ENCODE results near the gene HDGFL3. TPM values are rescaled to one million over a fixed set of nuclear protein-coding genes. Genes with fewer than 3 reads are reported as not detected.

HDGFL3 gene
- total and polyA plus RNA-seq, 8 donors = 29.0 to 112 (median 100) TPM

DNA sequence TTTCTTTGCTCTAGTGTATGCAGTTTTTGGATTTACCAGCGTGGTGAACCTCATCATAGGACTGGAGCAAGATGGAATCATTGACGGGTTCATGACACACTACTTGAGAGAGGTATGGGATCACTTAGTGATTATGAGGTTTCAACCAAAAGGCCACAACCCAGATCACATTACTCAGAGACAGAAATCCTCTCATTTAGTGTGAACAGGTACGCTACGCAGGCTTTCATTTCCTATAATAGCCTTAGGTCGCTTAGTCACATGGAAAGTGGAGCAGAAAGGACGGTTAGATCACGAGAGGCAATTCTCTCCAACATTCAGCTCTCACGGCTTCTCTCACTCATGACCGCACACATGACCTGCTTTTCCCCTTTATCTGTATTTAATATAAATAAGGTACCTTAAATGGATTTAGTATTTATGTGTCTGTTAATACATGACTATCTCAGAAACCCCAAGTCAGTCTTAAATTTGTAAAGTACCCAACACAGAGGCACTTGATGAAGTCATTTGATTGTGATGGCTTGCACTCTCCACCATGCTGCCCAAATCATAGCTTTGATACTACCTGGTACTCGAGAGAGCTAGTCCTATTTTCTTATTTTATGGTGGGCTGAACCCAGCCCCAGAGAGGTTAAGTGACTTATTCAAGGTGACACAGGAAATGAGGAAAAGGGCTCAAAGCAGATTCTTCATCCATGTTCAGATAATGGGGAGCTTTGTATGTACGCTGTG lies 91.6 kb downstream of the HDGFL3 start:
- intact Hi-C loops (cut with DNase I) = no loop called here
- Histone ChIP-seq H3K27ac (no peak overlapping the region), H3K36me3 (peaks cover 0 to 76% of the 10 kb centered on the region in 2 donors), H3K4me1 (no peaks in the 10 kb centered on the region), H3K4me3 (no peak overlapping the region), H3K9me3 (no peaks in the 10 kb centered on the region), H3K27me3 (no peaks in the 10 kb centered on the region)
- ATAC-seq = no peak
- TF ChIP-seq, protein P1, sequence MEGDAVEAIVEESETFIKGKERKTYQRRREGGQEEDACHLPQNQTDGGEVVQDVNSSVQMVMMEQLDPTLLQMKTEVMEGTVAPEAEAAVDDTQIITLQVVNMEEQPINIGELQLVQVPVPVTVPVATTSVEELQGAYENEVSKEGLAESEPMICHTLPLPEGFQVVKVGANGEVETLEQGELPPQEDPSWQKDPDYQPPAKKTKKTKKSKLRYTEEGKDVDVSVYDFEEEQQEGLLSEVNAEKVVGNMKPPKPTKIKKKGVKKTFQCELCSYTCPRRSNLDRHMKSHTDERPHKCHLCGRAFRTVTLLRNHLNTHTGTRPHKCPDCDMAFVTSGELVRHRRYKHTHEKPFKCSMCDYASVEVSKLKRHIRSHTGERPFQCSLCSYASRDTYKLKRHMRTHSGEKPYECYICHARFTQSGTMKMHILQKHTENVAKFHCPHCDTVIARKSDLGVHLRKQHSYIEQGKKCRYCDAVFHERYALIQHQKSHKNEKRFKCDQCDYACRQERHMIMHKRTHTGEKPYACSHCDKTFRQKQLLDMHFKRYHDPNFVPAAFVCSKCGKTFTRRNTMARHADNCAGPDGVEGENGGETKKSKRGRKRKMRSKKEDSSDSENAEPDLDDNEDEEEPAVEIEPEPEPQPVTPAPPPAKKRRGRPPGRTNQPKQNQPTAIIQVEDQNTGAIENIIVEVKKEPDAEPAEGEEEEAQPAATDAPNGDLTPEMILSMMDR (IDR thresholded peaks at IDR 0.05) = no peak
- no peak for DNase-seq

DNA sequence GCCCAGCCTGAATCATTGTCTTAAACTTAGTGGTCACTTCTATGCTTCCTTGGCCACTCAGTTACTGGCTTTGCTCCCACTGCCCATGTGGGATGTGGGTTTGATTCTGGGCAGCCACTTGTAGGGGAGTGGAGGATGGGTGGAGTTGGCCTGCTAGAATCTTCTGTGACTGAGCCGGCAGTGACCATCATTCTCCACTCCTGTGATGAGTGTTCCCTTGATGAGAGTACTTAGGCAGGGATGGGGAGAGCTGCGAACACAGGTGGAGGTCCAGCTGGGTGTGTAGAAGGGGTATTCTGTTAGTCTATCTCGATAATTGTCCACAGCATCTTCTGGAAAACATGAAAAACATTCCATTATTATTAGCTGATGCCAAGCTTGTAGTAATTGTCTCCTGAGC lies 92.2 kb downstream of the HDGFL3 start:
- TF ChIP-seq, protein P1 (IDR thresholded peaks at IDR 0.05) = no peak
- Histone ChIP-seq H3K4me1 (peaks cover 0 to 4% of the 10 kb centered on the region in 2 donors), H3K27me3 (no peaks in the 10 kb centered on the region), H3K9me3 (no peaks in the 10 kb centered on the region), H3K4me3 (no peak overlapping the region), H3K36me3 (peaks cover 0 to 71% of the 10 kb centered on the region in 2 donors), H3K27ac (no peak overlapping the region)
- no peak for ATAC-seq
- intact Hi-C loops (cut with DNase I) = no loop called here
- DNase-seq = no peak

DNA sequence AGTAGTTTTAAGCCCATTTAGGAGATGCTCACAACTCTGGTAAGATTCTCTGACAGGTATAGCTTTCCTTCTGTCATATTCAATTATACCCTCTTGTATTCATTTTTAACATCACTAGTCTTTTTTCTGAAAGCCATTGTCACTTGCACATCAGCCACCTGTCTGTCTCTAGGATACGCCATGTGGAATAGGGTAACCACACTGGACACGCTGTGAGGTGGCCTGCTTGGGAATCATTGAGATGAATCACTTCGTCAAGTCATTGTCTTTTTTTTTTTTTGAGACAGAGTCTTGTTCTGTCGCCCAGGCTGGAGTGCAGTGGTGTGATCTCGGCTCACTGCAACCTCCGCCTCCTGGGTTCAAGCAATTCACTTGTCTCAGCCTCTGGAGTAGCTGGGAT lies 92.8 kb downstream of the HDGFL3 start:
- intact Hi-C loops (cut with DNase I) = no loop called here
- TF ChIP-seq, protein P1 (IDR thresholded peaks at IDR 0.05) = no peak
- H3K4me3 ChIP-seq = no peak overlapping the region
- peaks cover 0 to 4% of the 10 kb centered on the region in 2 donors for H3K27me3 ChIP-seq
- no peaks in the 10 kb centered on the region for H3K9me3 ChIP-seq
- peaks cover 0 to 9% of the 10 kb centered on the region in 2 donors for H3K4me1 ChIP-seq
- ATAC-seq = no peak
- no peak for DNase-seq
- peaks cover 0 to 65% of the 10 kb centered on the region in 2 donors for H3K36me3 ChIP-seq
- no peak overlapping the region for H3K27ac ChIP-seq

DNA sequence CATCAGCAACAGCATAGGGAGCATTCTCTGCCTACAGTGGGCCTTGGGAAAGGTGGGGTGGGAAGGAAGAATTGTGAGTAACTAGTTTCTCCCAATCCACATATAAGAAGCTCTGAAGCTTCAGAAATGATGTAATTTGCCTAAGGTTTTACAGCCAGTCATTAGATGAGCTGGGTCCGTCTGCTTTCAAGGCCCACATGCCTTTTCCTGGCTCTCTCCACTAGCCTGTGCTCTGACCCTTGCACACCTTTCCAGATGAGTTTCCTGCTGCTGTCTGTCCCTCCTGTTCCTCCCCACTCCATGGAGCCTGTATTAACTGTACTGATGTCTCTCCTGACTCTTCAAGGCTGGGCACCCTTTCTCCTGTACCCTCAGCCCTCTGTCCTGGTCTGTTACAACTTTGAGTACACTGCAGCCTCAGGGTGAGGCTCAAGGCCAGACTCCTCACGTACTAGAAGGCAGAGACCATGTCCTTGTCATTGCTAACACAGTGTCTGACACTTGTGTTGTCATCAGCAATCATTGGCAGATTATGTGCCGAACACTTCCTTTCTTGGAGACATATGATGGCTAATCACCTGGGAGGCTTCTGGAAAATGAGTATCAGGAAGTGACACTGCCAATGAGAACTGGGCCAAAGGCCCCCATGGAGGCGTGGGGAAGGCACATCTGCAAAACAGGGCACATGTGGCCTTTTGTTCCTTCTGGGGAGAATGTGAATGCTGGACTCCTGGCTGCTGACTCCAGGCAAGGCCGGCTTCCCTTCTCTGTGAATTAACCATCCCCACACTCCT lies 93.5 kb downstream of the HDGFL3 start:
- TF ChIP-seq, protein P1 (IDR thresholded peaks at IDR 0.05) = no peak
- peaks cover 0 to 12% of the 10 kb centered on the region in 2 donors for H3K27me3 ChIP-seq
- H3K27ac ChIP-seq = peak overlapping the region in 1 of 2 donors; percentile 48
- ATAC-seq (no peak), DNase-seq (no peak)
- H3K4me1 ChIP-seq = peaks cover under 1 to 17% of the 10 kb centered on the region in 2 donors
- H3K9me3 ChIP-seq = no peaks in the 10 kb centered on the region
- peaks cover 0 to 57% of the 10 kb centered on the region in 2 donors for H3K36me3 ChIP-seq
- H3K4me3 ChIP-seq = no peak overlapping the region
- intact Hi-C loops (cut with DNase I) = no loop called here

DNA sequence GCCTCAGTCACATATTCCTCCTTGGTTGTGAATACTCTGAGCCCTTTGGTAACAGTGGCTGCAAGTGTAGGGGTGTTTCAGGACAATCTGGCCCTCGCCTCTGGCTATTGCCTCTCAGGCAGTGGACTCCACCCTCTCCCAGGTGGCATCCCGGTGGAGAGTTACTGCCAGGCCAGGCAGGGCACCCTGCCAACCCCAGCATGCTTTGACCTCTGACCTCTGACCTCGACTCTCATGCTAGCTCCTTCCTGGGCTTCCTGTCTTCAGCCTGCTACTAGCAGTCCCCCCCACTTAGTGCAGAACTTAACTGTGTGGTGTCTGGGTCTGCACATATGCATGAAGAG lies 94.7 kb downstream of the HDGFL3 start:
- Histone ChIP-seq H3K27me3 (peaks cover 0 to 23% of the 10 kb centered on the region in 2 donors), H3K4me1 (peaks cover 5 to 28% of the 10 kb centered on the region in 2 donors), H3K9me3 (no peaks in the 10 kb centered on the region), H3K4me3 (no peak overlapping the region), H3K27ac (peak overlapping the region in 1 of 2 donors; percentile 48), H3K36me3 (peaks cover 0 to 50% of the 10 kb centered on the region in 2 donors)
- intact Hi-C loops (cut with DNase I) = no loop called here
- ATAC-seq = no peak
- no peak for DNase-seq
- TF ChIP-seq, protein P1 (IDR thresholded peaks at IDR 0.05) = no peak
